ENCODE measurements around the gene EFCAB11.
A peak's percentile ranks its signal among the peaks of the same experiment; 100 is the strongest.

The EFCAB11 gene, protein sequence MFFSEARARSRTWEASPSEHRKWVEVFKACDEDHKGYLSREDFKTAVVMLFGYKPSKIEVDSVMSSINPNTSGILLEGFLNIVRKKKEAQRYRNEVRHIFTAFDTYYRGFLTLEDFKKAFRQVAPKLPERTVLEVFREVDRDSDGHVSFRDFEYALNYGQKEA

DNA sequence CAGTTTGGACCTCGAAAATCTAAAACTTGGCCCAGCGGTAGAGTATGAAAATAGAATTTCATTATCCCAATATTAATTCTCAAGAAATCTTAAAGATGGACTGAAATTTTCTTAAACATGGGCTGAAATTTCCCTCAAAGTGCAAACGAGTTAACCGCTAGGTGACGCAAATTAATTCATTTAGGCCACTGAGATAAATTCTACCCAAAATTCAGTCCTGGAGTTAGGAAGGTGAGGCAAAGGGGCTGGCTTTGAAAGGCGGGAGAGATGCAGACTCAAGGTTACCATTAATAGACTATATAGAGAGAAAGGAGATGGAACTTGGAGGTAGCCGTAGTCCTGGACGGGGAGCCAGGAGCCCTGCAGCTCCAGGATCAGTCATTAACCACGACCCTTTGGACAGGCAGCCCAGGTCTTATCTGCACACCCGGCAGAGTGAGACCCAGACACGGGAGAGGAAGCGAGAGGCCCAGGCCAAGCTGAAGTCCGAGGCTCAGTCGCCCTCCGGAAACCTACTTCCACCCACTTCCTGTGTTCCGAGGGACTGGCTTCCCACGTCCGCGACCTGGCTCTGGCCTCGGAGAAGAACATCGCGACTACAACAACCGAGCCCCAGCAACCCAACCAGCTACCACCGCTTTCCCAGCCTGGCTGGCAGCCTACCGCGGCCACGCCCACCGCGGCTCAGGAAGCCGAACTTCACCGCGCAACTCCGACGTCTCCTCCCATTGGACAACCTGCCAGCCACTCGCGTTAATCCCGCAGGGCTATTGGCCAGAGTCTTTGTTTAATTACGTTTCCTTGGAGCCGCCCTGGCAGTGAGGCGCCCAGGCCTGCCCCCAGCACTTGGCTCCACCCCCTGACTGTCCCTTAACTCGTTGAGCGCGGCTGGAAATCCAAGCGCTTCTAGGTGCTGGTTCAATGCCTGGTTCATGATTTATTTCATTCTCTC is at the start of gene EFCAB11:
Gene EFCAB11 (minus strand): TSS at position 661 of the 952 bp plus-strand sequence. CDS start 70 bp downstream, at position 591.
- DNase-seq: peak; percentile 95

DNA sequence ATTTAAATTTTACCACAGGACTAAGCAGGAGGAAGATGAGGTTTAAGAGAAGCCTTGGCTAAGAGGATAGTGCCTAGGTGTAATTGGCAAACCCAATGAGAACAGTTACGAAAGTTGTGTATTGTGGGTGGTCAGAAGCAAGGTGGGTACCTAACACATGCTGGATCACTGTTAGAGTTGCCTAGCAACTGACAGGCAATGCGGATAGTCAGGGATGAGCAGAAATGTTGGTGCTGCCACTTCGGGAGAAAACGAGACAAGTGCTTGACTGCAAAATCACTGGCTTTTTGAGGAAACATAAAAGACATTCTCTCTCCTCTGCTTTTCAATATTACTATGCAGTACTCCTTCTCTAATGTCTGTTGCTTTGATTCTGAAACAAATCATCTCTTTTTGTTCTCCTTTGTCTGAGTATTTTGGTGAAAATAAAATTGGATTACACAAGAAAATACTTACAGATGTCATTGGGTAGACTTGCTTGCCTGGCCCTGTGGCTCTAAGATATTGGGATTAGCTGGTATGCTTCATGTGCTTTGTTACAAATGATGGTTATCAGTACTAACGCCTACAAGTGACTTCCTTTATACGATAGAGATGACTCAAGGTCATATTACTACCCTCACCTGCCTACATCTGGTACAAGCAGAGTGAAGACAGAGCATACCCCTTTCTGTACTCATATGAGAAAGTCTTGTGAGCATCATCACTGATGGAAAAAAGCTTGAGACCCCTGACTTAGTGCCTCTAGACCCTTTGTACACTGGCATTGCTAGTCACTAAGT is 49.2 kb upstream of the EFCAB11 start:
- no peak for DNase-seq

DNA sequence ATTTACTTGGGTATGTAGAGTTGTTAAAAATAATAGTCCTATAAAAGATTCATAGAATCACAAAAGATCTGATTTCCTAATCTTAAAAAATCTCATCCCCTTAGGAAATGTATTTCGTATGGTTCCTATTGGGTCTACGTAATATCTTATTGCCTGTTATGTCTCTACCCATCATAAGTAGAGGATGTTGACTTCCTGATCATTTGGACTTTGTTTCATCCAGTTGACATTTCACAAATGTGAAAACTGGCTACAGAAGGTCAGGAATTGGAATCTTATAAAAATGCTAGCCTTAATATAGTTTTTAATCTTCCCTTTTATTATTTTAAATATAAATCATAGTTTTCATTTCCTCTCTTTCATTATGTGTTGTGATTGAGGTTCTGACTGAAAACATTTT is 46.4 kb upstream of the EFCAB11 start:
- DNase-seq: no peak

DNA sequence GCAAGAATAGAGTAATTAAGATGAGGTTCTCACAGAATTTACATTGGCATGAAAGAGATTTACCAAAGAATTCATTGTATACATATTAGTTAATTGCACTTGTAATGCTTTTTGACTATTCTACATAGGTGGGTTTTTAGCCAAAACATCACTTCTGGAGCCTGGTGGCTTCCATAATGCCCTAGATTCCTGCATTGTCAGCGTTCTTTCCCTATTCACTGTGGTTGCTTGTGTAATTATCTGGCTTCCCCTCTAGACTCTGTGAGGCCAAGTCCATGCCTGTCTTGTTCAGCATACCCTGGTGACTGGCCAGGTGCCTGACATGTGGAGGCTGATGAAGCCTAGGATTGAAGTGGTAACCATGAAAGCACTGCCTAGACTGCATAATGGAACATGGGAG is 42.4 kb upstream of the EFCAB11 start:
- no peak for DNase-seq

DNA sequence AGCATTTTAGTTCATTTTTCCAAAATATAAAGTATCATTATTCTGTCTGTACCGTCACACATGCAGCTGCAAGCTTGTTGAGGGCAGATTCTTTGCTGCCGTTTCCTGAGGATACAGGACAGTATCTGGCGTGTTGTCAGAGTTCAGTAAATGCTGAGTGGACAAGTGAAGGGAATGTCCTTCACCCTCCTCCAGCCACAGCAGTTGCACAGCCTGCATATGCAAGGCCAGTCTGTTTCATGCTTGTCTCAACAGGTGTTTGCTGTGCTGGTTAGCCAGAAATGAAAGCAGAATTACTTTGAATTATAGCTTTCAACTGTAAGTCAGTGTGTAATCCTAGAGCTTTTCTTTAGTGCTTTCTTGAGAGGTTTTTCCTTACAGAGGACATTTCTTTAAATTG is 37.7 kb upstream of the EFCAB11 start:
- no peak for DNase-seq

DNA sequence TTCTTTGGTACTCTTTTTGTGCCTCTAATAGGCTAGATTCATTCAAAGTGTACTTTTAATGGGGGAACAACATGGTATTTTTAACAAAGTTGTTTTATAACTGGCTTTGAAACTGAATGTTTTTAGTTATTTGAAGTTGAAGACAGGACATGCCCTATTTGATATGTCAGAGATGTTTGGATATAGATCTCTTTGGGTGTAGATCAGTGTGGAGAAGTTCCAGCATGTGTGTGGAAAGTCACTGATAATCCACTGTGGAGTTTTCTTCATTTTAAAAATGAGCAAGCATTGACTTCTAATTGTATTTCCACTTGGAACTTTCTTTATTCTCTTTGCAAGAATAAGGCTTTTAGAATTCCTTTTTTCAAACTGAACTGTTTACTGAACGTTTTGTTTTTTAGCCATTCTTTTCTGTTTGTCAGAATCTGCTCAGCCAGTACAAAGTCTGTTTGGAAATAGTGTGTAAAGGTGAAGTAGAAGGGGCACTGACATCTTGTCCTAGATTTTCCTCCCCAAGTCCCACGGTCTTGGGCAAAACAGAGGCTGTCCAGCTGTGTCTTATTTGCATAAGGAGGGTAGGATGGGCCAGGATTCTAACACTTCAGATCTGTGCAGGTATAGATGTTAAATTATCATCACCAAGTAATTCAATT is 36.2 kb upstream of the EFCAB11 start:
- DNase-seq: no peak

DNA sequence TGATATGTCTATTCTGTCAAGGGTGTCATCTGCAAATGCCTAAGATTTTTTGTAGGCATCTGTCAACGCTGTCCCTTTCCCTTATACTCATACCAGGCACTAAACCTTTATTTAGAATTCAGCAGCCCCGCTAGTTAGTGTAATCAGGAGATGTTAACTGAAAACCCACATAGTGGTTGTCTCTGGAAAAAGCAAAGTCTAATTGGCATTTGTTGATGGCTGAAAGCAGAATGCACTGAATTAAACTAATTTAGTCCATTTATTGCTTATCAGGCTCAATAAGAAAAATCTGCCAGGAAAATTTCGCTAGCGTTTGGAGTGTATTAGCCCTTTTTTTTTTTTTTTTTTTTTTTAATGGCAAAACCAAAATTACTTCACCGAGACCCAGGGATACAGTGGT is 35.7 kb upstream of the EFCAB11 start:
- no peak for DNase-seq

DNA sequence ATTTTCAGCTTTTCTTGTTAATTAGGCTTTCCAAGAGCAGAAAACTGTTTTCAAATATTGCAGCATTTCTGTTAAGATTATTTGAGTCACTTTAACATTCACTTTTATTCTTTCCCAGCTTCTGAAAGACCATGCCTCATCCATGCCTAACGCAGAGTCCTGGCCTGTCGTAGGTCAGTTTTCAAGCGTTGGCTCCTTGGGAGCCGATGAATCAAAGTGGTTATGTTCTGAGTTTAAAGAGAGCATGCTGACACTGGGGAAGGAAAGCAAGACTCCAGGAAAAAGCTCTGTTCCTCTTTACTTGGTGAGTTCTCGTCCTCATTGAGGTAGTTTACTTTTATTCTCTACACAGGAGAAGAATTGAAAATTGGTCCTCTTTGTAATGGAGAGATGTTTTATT is 34.3 kb upstream of the EFCAB11 start:
- no peak for DNase-seq

DNA sequence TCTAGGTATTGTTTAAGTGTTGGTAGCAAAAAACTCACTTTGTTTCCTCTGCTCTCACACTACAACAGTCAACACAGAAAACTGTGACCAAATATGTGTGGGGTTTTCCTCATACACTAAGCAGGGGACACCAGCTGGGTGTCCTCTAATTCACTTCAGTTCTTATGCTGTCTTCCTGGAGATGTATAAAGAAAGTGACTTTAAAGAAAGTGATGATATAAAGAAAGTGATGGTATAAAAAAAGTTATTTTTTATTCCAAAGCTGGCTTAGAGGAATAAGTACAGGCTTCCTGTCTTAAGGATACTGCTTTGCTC is 32.6 kb upstream of the EFCAB11 start:
- DNase-seq: no peak

DNA sequence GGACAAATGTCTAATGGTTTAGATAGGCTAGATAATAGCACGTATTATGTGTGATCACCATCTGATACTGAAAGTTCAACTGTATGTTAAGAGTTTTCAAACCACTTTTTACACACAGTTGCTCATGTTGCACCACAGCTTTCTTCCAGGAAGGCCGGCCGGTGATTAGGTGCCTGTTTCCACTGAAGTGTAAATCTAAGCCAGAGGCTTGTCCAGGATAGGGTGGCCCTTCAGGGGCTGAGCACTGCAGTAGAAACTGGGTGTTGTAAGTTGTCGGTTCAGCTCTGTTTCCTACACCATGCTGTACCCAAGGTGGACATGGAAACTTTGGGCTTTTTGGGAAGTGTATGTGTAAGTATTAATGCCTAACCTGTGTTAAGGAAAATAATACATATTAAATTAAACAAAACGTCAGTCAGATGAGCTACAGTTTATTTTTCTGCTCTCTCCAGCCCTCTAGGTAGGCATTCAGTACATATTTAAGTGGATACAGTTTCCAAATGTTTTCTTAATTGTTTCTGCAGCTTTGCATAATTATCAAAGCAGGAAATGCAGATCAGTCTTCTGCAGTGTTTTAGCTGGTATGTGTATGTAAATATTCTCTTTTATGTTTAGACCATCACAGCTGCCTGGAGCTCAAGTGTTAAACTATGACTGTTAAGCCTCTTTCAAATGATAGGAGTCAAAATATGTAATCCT is 32.1 kb upstream of the EFCAB11 start:
- DNase-seq: no peak

DNA sequence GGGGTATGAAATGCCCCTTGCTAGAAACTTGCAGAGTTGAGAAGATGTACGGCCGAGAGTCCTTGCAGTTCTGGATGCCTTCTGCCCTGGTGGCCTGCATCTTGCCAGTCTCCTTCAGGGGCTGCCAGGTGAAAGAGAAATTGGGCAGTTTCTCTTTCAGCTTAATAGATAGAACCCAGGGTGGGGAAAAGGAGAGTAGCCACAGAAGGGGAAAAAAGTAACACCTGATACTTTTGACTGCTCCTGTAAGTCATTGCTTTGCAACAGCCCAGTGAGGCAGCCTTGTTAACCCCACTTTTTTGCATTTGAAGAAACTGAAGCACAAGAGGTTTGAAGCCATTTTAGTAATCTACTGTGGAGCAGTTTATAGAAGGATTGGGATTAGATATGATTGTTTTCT is 28.8 kb upstream of the EFCAB11 start:
- DNase-seq: no peak

DNA sequence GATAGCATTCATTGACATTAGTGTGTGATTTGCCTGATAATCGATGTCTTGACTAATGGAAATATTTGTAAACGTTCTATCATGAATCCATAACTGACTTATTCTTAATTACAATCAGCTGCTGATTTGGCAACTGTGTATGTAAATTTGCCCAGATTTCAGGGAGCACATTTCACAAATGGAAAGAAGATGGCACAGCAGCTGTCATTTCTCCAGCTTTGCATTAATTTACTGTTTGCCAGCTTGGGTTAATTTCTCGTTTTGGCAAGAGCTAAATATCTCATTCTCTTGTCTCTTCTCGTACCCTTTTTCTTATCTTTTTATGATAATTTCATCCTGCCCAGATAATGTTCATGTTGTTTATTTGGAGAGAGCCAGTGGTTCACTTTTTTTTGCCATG is 24.1 kb upstream of the EFCAB11 start:
- no peak for DNase-seq

DNA sequence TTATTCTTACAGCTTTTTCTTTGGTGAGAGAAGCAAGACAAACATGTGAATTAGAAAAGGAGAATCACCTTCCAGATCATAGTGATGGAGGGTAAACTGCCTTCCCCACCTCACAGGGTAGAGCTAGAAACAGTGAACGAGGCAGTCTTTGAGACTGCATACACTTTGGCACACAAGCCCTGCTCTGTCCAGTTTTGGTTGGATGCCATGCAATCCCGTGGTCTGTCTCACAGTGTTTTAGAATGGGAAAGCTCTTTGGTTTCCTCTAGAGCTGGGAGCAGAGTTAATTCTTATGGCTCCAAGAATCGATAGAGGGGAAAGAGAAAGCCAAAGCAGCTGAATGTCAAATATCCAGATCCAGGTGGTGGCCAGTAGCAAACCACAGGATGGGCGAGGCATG is 23.1 kb upstream of the EFCAB11 start:
- no peak for DNase-seq

DNA sequence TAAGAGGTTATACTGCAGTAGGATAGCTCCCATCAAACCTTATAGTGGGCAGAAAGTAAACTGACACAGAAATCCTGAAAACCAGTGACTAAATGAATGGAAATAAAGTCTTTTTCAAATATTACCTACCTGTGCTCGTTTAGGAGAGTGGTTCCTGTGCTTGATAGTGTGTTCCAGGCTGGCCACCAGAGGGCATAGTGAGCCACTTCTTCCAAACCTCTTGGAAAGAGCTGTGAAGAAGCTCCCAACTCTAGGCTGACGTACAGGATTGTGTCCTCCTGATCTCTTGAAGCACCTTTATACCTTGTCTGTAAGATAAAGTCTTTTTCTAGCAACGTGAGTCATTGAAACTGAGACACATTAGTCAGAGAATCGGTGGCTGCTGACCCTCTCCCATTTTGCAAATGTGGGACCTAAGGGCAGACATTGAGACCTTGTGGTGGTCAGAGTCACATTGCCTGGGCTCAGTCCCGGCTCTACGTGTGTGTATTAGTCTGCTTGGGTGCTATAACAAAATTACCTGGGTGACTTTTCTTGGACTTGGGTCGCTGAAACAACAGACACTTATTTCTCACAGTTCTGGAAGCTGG is 18.8 kb upstream of the EFCAB11 start:
- peak; percentile 10 for DNase-seq

DNA sequence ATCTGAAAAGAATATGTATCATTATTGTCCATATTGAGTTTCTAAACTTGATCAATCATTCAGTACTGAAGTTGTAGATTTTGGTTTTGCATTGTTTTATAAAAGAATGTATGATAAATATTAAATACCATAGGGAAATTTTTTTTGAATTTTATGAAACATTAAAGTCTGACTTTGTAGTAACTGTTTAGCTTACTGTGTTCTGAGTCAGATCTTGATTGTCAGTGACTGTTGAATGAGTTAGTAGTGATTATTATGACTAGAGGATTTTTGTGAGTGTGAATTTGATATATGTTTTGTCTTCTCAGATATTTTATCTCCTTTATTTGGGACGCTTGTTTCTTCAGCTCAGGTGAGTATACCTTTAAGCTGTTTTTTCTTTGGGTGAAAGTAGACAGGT is 11.3 kb upstream of the EFCAB11 start:
- DNase-seq: no peak

DNA sequence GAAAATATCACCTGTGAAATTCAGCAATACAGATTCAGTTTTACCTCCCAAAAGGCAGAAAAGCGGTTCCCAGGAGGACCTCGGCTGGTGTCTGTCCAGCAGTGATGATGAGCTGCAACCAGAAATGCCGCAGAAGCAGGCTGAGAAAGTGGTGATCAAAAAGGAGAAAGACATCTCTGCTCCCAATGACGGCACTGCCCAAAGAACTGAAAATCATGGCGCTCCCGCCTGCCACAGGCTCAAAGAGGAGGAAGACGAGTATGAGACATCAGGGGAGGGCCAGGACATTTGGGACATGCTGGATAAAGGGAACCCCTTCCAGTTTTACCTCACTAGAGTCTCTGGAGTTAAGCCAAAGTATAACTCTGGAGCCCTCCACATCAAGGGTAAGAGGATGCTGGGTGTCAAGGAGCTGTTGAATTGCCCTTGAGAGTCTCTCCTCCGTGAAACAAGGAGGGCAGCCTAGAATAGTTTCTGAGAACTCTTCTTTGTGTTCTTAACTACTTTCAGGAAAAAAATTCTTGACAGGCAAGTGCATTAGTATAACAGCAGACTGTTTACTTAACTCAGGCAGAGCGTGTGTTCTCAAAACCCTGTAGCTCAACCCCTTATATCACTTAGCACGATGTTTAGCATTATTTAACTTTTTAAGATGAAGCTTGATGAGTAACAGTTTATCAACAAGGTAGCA is 8.9 kb upstream of the EFCAB11 start:
- DNase-seq: no peak

DNA sequence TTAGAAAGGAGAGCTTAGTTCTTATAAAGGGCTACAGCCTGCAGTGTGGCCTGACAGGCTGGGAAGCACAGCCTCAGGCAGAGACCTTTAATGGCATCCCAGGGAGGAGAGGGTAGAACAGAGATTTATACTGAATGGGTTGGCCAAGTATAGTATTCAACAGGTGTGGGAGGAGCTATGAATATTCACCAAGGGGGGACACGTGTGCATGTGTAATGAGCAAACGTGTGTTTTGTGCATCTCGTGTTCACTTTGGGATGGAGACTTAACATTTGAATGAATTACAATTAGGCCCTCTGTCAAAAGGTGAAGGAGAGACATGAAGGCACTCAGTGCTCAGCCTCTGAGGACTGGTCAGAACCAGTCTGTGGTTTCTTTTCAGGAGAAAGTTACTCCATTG is 6.4 kb upstream of the EFCAB11 start:
- no peak for DNase-seq

DNA sequence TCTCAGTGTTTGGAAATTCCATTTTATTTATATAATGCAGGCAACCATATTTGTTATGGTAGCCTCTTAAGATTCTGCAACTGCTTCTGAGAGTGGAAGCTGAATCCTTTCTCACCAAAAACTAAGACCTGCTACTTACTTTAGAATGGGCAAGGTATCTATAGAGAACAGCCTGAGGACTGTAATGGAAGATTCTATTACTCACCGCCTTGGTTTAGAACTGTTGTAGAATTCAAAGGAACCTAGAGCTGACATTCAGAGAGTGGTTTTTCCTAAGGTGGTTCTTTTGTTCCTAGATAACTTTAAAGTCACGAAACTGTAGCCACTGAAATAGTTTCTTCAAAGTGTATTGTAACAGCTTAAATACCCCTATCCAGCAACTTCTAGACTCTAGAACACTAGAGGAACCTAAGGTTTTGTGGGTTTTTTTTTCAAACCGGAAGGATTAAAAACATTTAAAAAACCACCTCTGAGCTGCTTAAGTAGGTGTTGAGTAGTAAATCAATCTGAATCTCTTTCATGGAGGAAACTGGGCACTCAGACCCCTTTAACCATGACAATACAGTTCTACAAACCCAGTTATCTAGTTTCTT is 5.4 kb upstream of the EFCAB11 start:
- DNase-seq: no peak

DNA sequence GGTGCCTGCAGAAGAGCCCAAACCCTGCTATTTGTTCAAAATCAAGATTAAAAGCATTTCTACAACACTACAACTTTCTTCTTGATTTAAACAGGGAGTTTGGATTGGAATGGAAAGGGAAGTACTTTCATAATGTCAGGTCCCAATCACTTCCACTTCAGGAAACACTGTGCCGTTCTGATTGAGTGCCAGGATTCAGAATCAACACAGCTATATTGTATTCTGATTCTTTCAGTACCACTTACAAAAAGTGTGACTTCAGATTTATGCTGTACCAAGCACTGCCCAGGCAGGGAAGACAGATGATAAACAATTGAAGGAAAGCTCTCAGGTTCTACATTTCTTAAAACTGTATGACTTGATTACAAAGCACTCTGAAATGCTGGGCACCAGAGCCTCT is 4.4 kb upstream of the EFCAB11 start:
- no peak for DNase-seq

DNA sequence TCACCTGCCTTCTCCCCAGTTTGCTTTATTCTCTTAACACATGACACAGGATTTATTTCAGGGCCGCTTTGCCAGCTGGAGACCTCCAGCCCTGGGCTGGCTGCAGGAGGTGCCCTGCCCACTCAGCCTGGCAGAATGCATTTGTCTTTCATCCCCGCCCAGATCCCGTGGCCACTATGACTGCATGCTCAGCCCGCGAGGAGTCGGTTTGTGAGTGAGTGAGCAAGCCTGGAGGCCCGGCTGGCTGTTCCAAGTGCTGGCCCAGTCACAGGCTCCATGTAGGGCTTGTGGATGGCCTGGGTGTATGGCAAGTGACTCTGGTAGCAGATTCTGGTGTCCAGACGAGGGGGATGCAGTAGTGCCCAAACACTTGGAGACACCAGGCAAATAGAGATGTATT is 3.3 kb upstream of the EFCAB11 start:
- DNase-seq: no peak

DNA sequence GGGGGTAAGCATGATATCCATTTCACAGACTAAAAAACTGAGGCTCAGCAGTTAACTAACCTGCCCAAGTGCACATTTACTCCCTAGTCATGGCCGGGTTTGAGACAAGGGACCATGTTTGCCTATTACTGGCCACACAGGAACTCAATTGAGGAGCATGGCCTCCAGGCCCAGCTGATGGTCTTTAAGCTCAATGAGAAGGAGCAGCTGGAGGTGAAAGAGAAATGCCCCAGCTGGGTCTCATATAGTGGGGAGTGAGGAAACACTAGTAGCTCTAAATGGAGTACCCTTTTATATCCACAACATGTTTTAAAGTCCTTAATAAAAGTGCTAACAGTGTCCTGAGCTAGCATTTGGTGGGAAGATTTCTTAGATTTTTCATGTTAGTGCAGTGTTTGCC is 2.8 kb upstream of the EFCAB11 start:
- DNase-seq: no peak

Data from GDM1 (cell line).